ENCODE data around the gene OR52R1. TPM values are rescaled to one million over a fixed set of nuclear protein-coding genes. Genes with fewer than 3 reads are reported as not detected.

The OR52R1 gene
- total RNA-seq, 2 experiments from 2014 or later: not detected

DNA sequence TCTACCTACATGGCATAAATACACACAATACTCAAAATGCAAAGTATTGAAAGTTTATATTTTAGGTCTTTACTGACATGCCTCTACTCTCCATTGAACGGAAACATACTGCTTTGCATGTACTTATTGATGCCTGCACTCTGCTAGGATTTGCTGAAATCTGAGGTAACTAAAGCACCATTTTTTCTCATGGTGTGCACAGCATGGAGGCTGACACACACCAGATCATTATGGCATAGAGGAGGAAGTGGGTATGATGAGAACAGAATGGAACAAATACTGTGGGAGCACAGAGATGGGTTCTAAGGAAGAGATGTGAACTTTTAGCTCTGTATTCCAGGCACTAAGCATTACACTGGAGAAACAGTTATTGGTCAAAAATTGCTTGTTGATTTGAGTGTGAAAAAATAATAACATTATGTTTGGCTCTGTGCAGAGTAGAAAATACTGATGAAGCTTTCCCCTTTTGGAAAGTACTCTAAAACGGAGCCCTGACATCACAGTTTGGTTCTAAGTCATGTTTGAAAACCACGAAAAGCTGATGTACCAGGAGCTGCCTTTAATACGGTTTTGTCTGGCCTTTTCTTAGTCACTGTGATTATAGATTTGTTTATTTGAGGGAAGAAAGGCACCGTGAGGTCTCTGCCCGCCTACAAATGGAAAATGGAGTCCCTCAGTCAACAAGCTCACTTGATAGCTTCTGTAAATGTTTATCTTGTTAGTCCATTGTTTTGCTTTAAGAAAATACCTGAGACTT is 5.6 kb downstream of the OR52R1 start:
- DNase-seq: no peak
- CTCF ChIA-PET: no interaction called here
- Mint-ChIP-seq H3K4me3 (no peak overlapping the region), H3K4me1 (ENCODE audit: low read depth) (no peaks in the 10 kb centered on the region), H3K36me3 (no peaks in the 10 kb centered on the region), H3K27ac (no peak overlapping the region), H3K27me3 (peaks cover 3% of the 10 kb centered on the region), H3K9me3 (no peaks in the 10 kb centered on the region)
- POLR2A ChIA-PET: no interaction called here
- intact Hi-C loops (cut with micrococcal nuclease): no loop called here

DNA sequence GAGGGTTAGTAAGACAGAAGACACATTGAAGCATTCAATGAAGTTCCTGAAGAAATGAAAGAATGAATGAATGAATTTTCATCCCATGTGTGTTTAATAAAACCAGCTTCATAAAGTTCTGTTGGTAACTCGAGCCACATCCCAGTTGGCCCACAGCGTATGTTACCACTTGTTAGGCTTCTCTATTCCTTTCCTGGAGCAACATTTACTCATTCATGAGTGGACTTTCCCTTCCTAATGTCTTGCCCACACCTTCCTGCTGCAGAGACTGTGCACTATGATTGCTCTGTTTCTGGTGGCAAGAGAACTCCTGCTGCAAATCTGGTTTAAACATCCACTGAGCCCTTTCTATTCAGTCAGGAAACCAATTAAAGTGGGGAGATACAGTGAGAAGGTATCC is 7.0 kb downstream of the OR52R1 start:
- Mint-ChIP-seq H3K9me3 (no peaks in the 10 kb centered on the region), H3K4me1 (ENCODE audit: low read depth) (no peaks in the 10 kb centered on the region), H3K4me3 (no peak overlapping the region), H3K36me3 (no peaks in the 10 kb centered on the region), H3K27me3 (peaks cover 5% of the 10 kb centered on the region), H3K27ac (no peak overlapping the region)
- CTCF ChIA-PET: no interaction called here
- intact Hi-C loops (cut with micrococcal nuclease): no loop called here
- POLR2A ChIA-PET: no interaction called here
- no peak for DNase-seq

DNA sequence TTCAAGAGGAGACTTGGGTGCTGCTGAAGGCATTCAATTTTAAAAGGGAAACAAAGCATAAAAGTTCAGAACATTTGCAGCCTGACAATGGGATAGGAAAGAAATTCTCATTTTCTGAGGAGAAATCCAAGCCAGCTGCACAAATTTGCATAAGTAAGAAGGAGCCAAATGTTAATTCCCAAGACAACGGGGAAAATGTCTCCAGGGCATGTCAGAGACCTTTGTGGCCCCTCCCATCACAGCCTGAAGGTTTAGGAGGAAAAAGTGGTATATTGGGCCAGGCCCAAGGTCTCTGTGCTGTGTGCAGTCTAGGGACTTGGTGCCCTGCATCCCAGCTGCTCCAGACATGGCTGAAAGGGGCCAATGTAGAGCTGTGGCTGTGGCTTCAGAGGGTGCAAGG is 21.7 kb downstream of the OR52R1 start:
- no peaks in the 10 kb centered on the region for H3K36me3 Mint-ChIP-seq
- no peaks in the 10 kb centered on the region for H3K4me1 Mint-ChIP-seq (ENCODE audit: low read depth)
- peaks cover 5% of the 10 kb centered on the region for H3K9me3 Mint-ChIP-seq
- H3K4me3 Mint-ChIP-seq: no peak overlapping the region
- intact Hi-C loops (cut with micrococcal nuclease): no loop called here
- ChIA-PET POLR2A (no interaction called here), CTCF (interaction anchor here (0.9 kb wide), 1 partner anchor 145 kb away, joined by 3 read pairs; the partner anchor contains the start of gene OR51D1)
- no peak overlapping the region for H3K27ac Mint-ChIP-seq
- no peak for DNase-seq
- H3K27me3 Mint-ChIP-seq: peaks cover 8% of the 10 kb centered on the region

DNA sequence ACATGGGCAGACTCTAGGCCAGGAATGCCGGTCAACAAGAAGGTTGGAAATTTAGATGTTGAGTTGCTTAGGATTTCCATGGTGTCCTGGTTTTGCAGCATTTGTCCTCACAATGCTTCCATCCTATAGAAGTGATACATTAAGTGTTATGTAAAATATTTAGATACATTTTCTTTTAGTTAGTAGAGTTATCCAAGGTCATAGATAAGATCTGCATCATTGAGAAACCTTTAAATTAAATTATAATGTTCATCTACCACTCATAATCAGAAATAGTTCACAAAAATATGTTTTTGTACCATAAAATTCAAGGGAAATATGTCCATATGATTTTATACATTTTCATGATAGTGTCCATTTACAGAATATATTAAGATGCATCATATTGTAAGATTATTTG is 34.3 kb downstream of the OR52R1 start, which contains the start of gene OR51F1:
Gene OR51F1, minus strand, starts transcription at position 101 of the 400 bp plus-strand sequence. Its CDS starts 0 bp downstream, at position 101.
- H3K27me3 Mint-ChIP-seq: peaks cover 2% of the 10 kb centered on the region
- no peaks in the 10 kb centered on the region for H3K9me3 Mint-ChIP-seq
- POLR2A ChIA-PET: no interaction called here
- no peak within 1 kb of the TSS for H3K27ac Mint-ChIP-seq
- DNase-seq: no peak
- H3K4me1 Mint-ChIP-seq (ENCODE audit: low read depth): no peaks in the 10 kb centered on the region
- no peak within 1 kb of the TSS for H3K4me3 Mint-ChIP-seq
- CTCF ChIA-PET: no interaction called here
- intact Hi-C loops (cut with micrococcal nuclease): no loop called here
- no peaks in the 10 kb centered on the region for H3K36me3 Mint-ChIP-seq

DNA sequence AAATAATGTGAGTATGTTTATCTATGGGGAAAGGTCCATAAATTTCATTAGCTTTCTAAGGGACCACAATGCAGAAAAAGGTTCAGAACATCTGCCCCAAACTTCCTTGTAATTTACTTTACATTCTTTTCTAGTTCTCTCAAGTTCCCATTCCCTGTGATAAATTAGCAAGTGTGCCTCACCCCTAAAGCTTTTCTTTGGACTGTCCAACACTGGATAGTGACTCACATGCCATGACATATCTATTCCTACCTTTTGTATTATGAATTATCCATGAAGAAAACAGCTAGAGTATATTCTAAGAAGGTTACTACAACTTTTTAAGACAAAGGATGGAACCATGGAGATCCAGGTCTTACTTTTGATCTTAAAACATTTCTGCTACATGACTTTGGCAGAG is 36.1 kb downstream of the OR52R1 start:
- ChIA-PET CTCF (no interaction called here), POLR2A (no interaction called here)
- no peak overlapping the region for H3K27ac Mint-ChIP-seq
- no peak for DNase-seq
- no peak overlapping the region for H3K4me3 Mint-ChIP-seq
- H3K4me1 Mint-ChIP-seq (ENCODE audit: low read depth): peaks cover under 1% of the 10 kb centered on the region
- H3K27me3 Mint-ChIP-seq: peaks cover 2% of the 10 kb centered on the region
- no peaks in the 10 kb centered on the region for H3K36me3 Mint-ChIP-seq
- H3K9me3 Mint-ChIP-seq: no peaks in the 10 kb centered on the region
- intact Hi-C loops (cut with micrococcal nuclease): no loop called here

DNA sequence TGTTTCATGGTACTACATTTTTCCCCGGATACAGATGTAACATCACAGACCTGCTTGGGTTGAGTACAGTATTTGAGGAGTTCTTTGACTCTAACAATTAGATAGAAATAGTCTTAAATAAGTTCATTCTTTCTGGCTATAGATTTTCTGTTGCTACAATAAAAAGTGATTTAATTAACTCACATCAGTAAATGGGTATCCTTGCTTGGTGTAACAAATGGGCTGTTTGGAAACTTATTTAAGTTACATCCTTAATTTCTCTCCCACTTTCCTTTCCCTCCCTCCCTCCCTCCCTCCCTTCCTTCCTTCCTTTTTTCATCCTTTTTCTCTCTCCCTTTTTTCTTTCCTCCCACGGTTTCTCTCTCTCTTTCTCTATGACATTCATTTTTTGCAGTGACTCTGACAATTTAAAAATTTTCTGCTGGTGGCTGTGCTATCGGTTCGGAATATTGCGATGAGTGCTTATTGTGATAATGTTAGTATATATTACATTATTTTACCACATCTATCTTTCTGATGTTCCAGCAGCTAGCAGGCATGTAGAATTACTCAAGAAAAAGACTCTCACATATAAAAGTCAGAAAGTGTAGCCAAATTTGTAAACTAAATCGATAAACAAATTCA is 37.6 kb downstream of the OR52R1 start:
- ChIA-PET CTCF (no interaction called here), POLR2A (no interaction called here)
- Mint-ChIP-seq H3K27me3 (peaks cover 2% of the 10 kb centered on the region), H3K4me1 (ENCODE audit: low read depth) (peaks cover 2% of the 10 kb centered on the region), H3K27ac (no peak overlapping the region), H3K9me3 (no peaks in the 10 kb centered on the region), H3K4me3 (no peak overlapping the region), H3K36me3 (no peaks in the 10 kb centered on the region)
- intact Hi-C loops (cut with micrococcal nuclease): no loop called here
- DNase-seq: no peak

DNA sequence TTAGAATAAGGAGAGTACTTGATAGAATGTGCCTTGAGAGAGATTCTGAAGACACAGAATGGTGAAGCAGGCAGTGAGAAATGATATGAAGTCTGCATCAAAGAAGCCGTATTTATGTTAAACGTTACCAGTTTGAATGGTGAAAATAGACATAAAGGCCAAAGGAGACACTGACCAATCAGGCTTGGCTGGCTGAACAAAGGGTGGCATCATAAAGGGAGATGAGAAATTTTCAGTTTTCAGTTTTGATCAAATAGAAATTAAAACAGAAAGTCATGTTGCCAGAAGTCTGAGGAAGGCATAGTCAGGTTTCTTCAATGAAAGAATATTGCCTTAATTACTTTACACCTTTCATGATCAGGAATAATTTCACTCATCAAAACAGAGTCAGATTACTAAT is 41.1 kb downstream of the OR52R1 start:
- no peaks in the 10 kb centered on the region for H3K36me3 Mint-ChIP-seq
- CTCF ChIA-PET: no interaction called here
- intact Hi-C loops (cut with micrococcal nuclease): no loop called here
- no peak overlapping the region for H3K27ac Mint-ChIP-seq
- H3K9me3 Mint-ChIP-seq: no peaks in the 10 kb centered on the region
- peaks cover 2% of the 10 kb centered on the region for H3K4me1 Mint-ChIP-seq (ENCODE audit: low read depth)
- DNase-seq: no peak
- peaks cover 2% of the 10 kb centered on the region for H3K27me3 Mint-ChIP-seq
- POLR2A ChIA-PET: no interaction called here
- no peak overlapping the region for H3K4me3 Mint-ChIP-seq

Other genes starting within 250 kb of the OR52R1 start
- not detected for gene OR52I2, start 222.6 kb downstream of the OR52R1 start, total RNA-seq
- gene OR52I1, start 210.3 kb downstream of the OR52R1 start, total RNA-seq: not detected
- gene TRIM68, start 196.1 kb downstream of the OR52R1 start, total RNA-seq: 1 to 10 TPM; 8.7 to 9.2 TPM
- gene OR51D1, start 166.9 kb downstream of the OR52R1 start, total RNA-seq: not detected
- not detected for gene OR51E1, start 160.4 kb downstream of the OR52R1 start, total RNA-seq
- not detected for gene OR51E2, start 106.5 kb downstream of the OR52R1 start, total RNA-seq
- not detected for gene MMP26, start 99.6 kb downstream of the OR52R1 start, total RNA-seq
- gene OR51F1, start 34.4 kb downstream of the OR52R1 start, total RNA-seq: not detected
- gene OR51F2, start 16.9 kb upstream of the OR52R1 start, total RNA-seq: not detected
- gene OR51S1, start 44.8 kb upstream of the OR52R1 start, total RNA-seq: not detected
- not detected for gene OR51T1, start 77.5 kb upstream of the OR52R1 start, total RNA-seq
- not detected for gene OR51A7, start 99.4 kb upstream of the OR52R1 start, total RNA-seq
- gene OR51G2, start 115.0 kb upstream of the OR52R1 start, total RNA-seq: not detected
- gene OR51G1, start 120.0 kb upstream of the OR52R1 start, total RNA-seq: not detected
- not detected for gene OR51A4, start 143.2 kb upstream of the OR52R1 start, total RNA-seq
- gene OR51A2, start 151.3 kb upstream of the OR52R1 start, total RNA-seq: not detected
- gene OR51L1, start 190.5 kb upstream of the OR52R1 start, total RNA-seq: not detected
- gene OR52J3, start 242.1 kb upstream of the OR52R1 start, total RNA-seq: not detected